HG03025 (cell line): ENCODE measurements around the gene NPPC.
"Not testable (repeated sequence)": the region's sequence is repeated elsewhere in the genome, so short reads cannot be mapped to it uniquely, and the experiment has no call there.

Experiments
- ATAC-seq: cut with Tn5 transposase; IDR thresholded peaks from one replicate; pipeline ENCODE4 v1.9.1; 2021; ENCODE audit warnings: mild to moderate bottlenecking, moderate library complexity; ENCODE audit not compliant: unreplicated experiment, low FRiP score

NPPC gene

GRCh38 chr2:231891514-231891905 lies 34.7 kb downstream of the NPPC start:
- ATAC-seq: no peak

GRCh38 chr2:231890896-231891513 lies 35.2 kb downstream of the NPPC start:
- no peak for ATAC-seq

GRCh38 chr2:231887756-231888155 lies 38.4 kb downstream of the NPPC start:
- ATAC-seq: no peak

GRCh38 chr2:231886071-231886681 lies 40.0 kb downstream of the NPPC start:
- ATAC-seq: no peak

- no peak for ATAC-seq
These were observed 41.6 kb downstream of the NPPC start for GRCh38 chr2:231884438-231885140.

GRCh38 chr2:231883468-231883881 lies 42.7 kb downstream of the NPPC start:
- ATAC-seq: no peak

- no peak for ATAC-seq
These were observed 43.5 kb downstream of the NPPC start for GRCh38 chr2:231882646-231883045.

- ATAC-seq: not testable (repeated sequence)
These were observed 45.8 kb downstream of the NPPC start for GRCh38 chr2:231880371-231880770.

- no peak for ATAC-seq
These were observed 47.0 kb downstream of the NPPC start for GRCh38 chr2:231879216-231879615.

- ATAC-seq: no peak
These were observed 48.4 kb downstream of the NPPC start for GRCh38 chr2:231877533-231878456.

- no peak for ATAC-seq
These were observed 51.3 kb downstream of the NPPC start for GRCh38 chr2:231874944-231875343.
